Kidney (tissue), 14 donors: Measurements from ENCODE around the gene FCER1G. TPM values are rescaled to one million over a fixed set of nuclear protein-coding genes. Genes with fewer than 3 reads are reported as not detected.

Source experiments
- DNase-seq, 5 donors: peaks; one replicate each; pipeline ENCODE4 v3.0.0-alpha.2; 2013 to 2020
- FAIRE-seq: peaks from 2 replicates; lab custom pipeline; 2012; peaks lifted over from hg19 to GRCh38; lab: Jason Lieb, UNC
- H3K27ac ChIP-seq, 2 donors: one replicate each; pipeline ENCODE4 v1.7.0; 2013; ENCODE audit warnings: low read depth in 2 of 2, low read length in 2 of 2, inconsistent platforms in 1 of 2
- H3K27me3 ChIP-seq: one replicate; pipeline ENCODE4 v1.7.1; 2013; ENCODE audit warnings: low read length, inconsistent platforms; ENCODE audit not compliant: control insufficient read depth, insufficient read depth
- H3K36me3 ChIP-seq, 3 donors: one replicate each; pipeline versions ENCODE4 v1.7.0 to v1.7.1; 2013; ENCODE audit warnings: low read length in 3 of 3, control low read depth in 1 of 3, inconsistent platforms in 1 of 3; ENCODE audit not compliant: insufficient read depth in 3 of 3, control insufficient read depth in 2 of 3
- H3K4me1 ChIP-seq, 3 donors: one replicate each; pipeline versions ENCODE4 v1.7.0 to v1.7.1; 2013; ENCODE audit warnings: low read length in 3 of 3, inconsistent platforms in 1 of 3, low read depth in 1 of 3; ENCODE audit not compliant: control insufficient read depth in 2 of 3, insufficient read depth in 2 of 3
- H3K4me3 ChIP-seq, 3 donors: one replicate each; pipeline versions ENCODE4 v1.7.0 to v1.8.1; 2013; ENCODE audit warnings: low read length in 3 of 3, control low read depth in 1 of 3, inconsistent platforms in 1 of 3
- H3K9ac ChIP-seq, 3 donors: one replicate each; pipeline versions ENCODE4 v1.7.0 to v1.7.1; 2013; ENCODE audit warnings: low read length in 3 of 3, control low read depth in 1 of 3, inconsistent platforms in 1 of 3
- H3K9me3 ChIP-seq, 3 donors: one replicate each; pipeline versions ENCODE4 v1.7.0 to v1.7.1; 2013; ENCODE audit warnings: low read length in 3 of 3, control low read depth in 1 of 3, inconsistent platforms in 1 of 3; ENCODE audit not compliant: control insufficient read depth in 2 of 3, insufficient read depth in 1 of 3
- CTCF ChIP-seq: IDR thresholded peaks from 3 replicates; pipeline ENCODE4 v1.5.1; 2012; ENCODE audit warnings: mild to moderate bottlenecking, moderate library complexity, borderline replicate concordance; ENCODE audit not compliant: insufficient read depth; ENCODE audit errors: extremely low read depth
- intact Hi-C: fragments of 100-400 bp; cut with DNase I; formaldehyde crosslinking; loops from one replicate; pipeline ENCODE4 v1.11.1; 2022
- polyA plus RNA-seq: library from polyadenylated mRNA; stranded (reverse); fragments of 350-450 nt; fragmentation: Illumina TruSeq; extraction: RNeasy Lipid Tissue Mini Kit (QIAGEN cat#74804); gene quantifications from one replicate; pipeline ENCODE4 v1.2.3, GENCODE V29; 2014; ENCODE audit warnings: low read depth, low replicate concordance; ENCODE audit not compliant: insufficient read depth
- total RNA-seq: library from RNA; stranded (reverse); fragmentation: NEBNext Ultra II Directional; extraction: Animal tissue kit (Norgen Biotek cat#: 25700); gene quantifications from one replicate; pipeline ENCODE4 v1.2.1, GENCODE V29; 2021
- donor health status: control.
- donor health status: control.
- donor health status: control.
- donor health status: control.
- donor health status: control.
- donor health status: DM: yes; HTN: yes; CAD: no.
- donor health status: Normal renal cell carcinoma (clear cell type).

Gene FCER1G
- total and polyA plus RNA-seq, 2 donors from 2014 or later, result 38.9 to 43.4 TPM

GRCh38 chr1:161185732-161186311 is 29.3 kb upstream of the FCER1G start:
- H3K4me3 ChIP-seq, result no peak overlapping the region
- H3K27ac ChIP-seq, result peak overlapping the region; percentile 7 to 62
- peaks cover 0 to 2% (median 0%) of the 10 kb centered on the region in 3 donors for H3K4me1 ChIP-seq
- TF ChIP-seq CTCF, result no peak
- DNase-seq, result peak in 1 of 5 donors; percentile 29
- intact Hi-C loops, result no loop called here
- H3K9me3 ChIP-seq, result no peaks in the 10 kb centered on the region
- no peaks in the 10 kb centered on the region for H3K36me3 ChIP-seq
- no peak for FAIRE-seq
- H3K27me3 ChIP-seq, result no peaks in the 10 kb centered on the region
- H3K9ac ChIP-seq, result no peak overlapping the region

GRCh38 chr1:161187311-161187710 is 27.8 kb upstream of the FCER1G start:
- H3K27ac ChIP-seq, result no peak overlapping the region

DNA sequence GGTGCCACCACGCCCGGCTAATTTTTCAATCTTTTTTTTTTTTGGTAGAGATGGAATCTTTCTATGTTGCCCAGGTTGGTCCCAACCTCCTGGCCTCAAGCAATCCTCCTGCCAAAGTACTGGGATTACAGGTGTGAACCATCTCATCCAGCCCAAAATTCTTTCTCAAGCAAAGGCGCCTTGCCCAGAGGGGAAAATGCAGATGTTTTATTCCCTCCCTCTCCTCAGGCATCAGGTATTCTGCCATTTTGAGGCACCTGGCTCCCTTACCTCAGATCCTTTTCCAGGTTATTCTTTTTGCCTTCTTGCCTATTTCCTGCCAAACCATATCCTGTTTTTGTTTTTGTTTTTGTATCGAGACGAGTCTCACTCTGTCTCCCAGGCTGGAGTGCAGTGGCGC is 26.7 kb upstream of the FCER1G start:
- Histone ChIP-seq H3K36me3 (no peaks in the 10 kb centered on the region), H3K9ac (no peak overlapping the region), H3K4me3 (no peak overlapping the region), H3K27ac (no peak overlapping the region), H3K9me3 (no peaks in the 10 kb centered on the region), H3K27me3 (no peaks in the 10 kb centered on the region), H3K4me1 (peaks cover 0 to 5% (median 2%) of the 10 kb centered on the region in 3 donors)
- intact Hi-C loops, result no loop called here
- DNase-seq (no peak), FAIRE-seq (no peak)
- TF ChIP-seq CTCF, result no peak

More at GRCh38 chr1:161187311-161187710, 27.8 kb upstream of the FCER1G start:
- Histone ChIP-seq H3K4me1 (peaks cover 0 to 2% (median 0%) of the 10 kb centered on the region in 3 donors), H3K9ac (no peak overlapping the region), H3K27me3 (no peaks in the 10 kb centered on the region), H3K36me3 (no peaks in the 10 kb centered on the region), H3K9me3 (no peaks in the 10 kb centered on the region), H3K4me3 (no peak overlapping the region)
- no peak for FAIRE-seq
- no peak for TF ChIP-seq CTCF
- intact Hi-C loops, result no loop called here
- DNase-seq, result peak in 1 of 5 donors; percentile 35
